NT2/D1 (cell line): Measurements from ENCODE around the gene RCVRN.

ENCODE experiments used
- DNase-seq: peaks from one replicate; pipeline ENCODE4 v3.0.0-alpha.2; 2011; ENCODE audit warnings: low read depth, low spot score
- H3K27me3 ChIP-seq: 2 replicates; pipeline ENCODE4 v1.6.0; 2011; ENCODE audit warnings: mild to moderate bottlenecking; ENCODE audit not compliant: insufficient read length, insufficient read depth
- H3K36me3 ChIP-seq: 2 replicates; pipeline ENCODE4 v1.6.1; 2011; ENCODE audit warnings: mild to moderate bottlenecking, low read length, mixed read lengths; ENCODE audit not compliant: insufficient read depth, insufficient read length
- H3K4me1 ChIP-seq: 2 replicates; pipeline ENCODE4 v1.5.1; 2011; ENCODE audit not compliant: insufficient read depth, insufficient read length
- H3K4me3 ChIP-seq: 2 replicates; pipeline ENCODE4 v1.5.1; 2011; ENCODE audit warnings: low read depth; ENCODE audit not compliant: insufficient read length
- H3K9ac ChIP-seq: 2 replicates; pipeline ENCODE4 v1.6.0; 2011; ENCODE audit warnings: low read depth; ENCODE audit not compliant: insufficient read length
- H3K9me3 ChIP-seq: 2 replicates; pipeline ENCODE4 v1.5.1; 2011; ENCODE audit warnings: mild to moderate bottlenecking, low read length; ENCODE audit not compliant: insufficient read depth
- SUZ12 ChIP-seq: IDR thresholded peaks from 2 replicates; pipeline ENCODE4 v1.6.1; 2011; ENCODE audit not compliant: insufficient read length, insufficient read depth; ENCODE audit errors: extremely low read depth
- YY1 ChIP-seq: IDR thresholded peaks from 2 replicates; pipeline ENCODE4 v1.6.1; 2011; ENCODE audit not compliant: insufficient read length, insufficient read depth
- ZNF274 ChIP-seq: IDR thresholded peaks from 2 replicates; pipeline ENCODE4 v1.6.1; 2011; ENCODE audit warnings: mild to moderate bottlenecking, low read depth, low read length

The RCVRN gene

DNA sequence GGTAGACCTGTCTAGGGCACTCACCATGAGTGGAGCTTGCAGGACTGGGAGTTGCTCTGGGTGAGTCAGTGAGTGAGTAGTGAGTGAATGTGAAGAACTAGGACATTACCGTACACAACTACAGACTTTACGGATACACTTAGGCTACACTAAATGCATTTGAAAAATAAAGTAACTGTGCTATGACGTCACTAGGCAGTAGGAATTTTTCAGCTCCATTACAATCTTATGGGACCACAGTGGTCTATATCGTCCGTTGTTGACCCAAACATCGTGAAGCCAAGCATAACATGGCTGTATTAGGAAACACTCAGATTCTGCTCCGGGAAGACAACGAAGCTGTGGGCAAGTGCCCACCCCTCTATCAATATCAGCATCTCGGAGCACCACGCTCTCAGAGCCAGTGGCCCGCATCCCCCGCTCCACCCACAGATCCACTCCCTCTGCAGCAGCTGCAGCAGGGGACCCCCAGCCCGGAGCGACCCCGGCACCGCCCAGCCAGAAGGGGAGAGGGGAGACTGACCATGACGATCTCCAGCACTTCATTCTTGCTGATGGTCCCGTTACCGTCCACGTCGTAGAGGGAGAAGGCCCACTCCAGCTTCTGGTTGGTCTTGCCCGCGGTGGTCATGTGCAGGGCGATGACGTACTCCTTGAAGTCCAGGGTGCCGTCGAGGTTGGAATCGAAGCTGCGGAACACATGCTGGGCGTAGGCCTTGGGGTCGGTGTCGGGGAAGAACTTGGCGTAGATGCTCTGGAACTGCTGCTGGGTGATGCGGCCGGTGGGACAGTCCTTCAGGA is 594 bp downstream of the RCVRN start:
- DNase-seq, result no peak
- Histone ChIP-seq H3K36me3 (no peaks in the 10 kb centered on the region), H3K4me1 (peaks cover 4% of the 10 kb centered on the region), H3K4me3 (no peak overlapping the region), H3K27me3 (no peaks in the 10 kb centered on the region), H3K9me3 (no peaks in the 10 kb centered on the region), H3K9ac (no peak overlapping the region)
- TF ChIP-seq ZNF274 (no peak), YY1 (no peak), SUZ12 (no peak)

DNA sequence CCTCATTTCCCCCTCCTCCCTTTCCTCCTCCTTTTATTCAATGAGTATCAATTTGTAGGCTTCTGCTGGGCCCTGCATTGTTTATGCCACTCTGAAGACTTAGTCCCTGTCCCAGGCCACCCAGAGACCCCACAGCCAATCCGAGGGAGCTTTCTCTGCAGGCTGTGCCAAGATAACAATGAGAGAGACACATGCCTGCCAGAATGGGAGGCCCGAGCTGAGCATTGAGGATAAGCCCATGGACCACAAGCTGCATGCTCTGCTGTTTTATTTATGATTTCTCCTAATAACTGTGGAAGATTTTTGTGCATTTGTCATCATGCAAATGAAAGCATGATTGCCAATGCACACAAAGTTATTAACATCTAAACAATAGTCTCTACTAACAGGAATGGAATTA is 3.0 kb downstream of the RCVRN start:
- Histone ChIP-seq H3K4me1 (no peaks in the 10 kb centered on the region), H3K36me3 (no peaks in the 10 kb centered on the region), H3K27me3 (no peaks in the 10 kb centered on the region), H3K4me3 (no peak overlapping the region), H3K9ac (no peak overlapping the region), H3K9me3 (no peaks in the 10 kb centered on the region)
- TF ChIP-seq ZNF274, result no peak
- no peak for TF ChIP-seq SUZ12
- TF ChIP-seq YY1, result no peak
- no peak for DNase-seq

DNA sequence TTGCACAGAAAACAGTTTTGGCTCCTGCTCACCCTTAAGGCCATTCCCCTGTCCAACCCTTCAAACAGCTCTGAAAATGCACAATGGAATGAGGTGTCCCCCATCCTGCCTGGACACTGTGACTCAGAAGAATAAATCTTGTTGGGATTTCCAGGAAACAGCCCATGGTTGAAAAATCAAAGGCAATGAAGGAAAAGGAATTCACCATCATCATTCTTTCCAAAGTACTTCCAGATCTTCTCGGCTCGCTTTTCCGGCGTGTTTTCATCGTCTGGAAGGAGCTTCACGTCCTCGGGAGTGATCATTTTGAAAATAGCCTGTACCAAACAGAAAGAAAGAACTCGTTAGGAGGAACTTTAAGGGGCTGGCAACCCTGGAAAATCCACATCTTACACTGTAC is 4.3 kb downstream of the RCVRN start:
- no peaks in the 10 kb centered on the region for H3K9me3 ChIP-seq
- no peaks in the 10 kb centered on the region for H3K4me1 ChIP-seq
- no peak overlapping the region for H3K9ac ChIP-seq
- H3K27me3 ChIP-seq, result no peaks in the 10 kb centered on the region
- TF ChIP-seq SUZ12 (no peak), ZNF274 (no peak), YY1 (no peak)
- DNase-seq, result no peak
- no peaks in the 10 kb centered on the region for H3K36me3 ChIP-seq
- no peak overlapping the region for H3K4me3 ChIP-seq

DNA sequence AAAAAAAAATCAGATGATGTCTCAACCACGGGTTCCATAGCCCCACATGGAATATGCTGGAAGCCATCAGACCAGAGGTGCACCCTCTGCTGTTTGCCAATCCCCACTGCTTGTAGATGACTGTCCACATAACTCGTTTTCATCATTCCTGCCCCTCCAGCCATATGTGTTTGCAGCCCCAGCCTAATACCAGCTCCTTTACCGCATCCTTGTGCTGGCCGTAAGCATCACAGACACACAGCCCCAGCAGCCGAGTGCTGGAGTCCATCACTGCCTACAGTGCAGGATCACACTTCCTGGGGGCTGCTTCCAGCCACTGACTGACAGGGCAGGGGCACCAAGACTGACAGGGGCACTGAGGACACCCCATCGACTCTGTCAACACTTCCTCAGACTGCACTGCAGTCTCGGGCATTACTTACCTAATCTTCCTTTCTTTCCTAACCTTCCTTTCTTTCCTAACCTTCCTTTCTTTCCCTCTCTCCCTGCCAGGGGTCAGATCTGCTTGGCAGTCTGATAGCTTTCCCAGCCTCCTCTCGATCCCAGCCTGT is 5.0 kb downstream of the RCVRN start:
- no peak overlapping the region for H3K4me3 ChIP-seq
- TF ChIP-seq SUZ12 (no peak), YY1 (no peak), ZNF274 (no peak)
- no peak overlapping the region for H3K9ac ChIP-seq
- H3K4me1 ChIP-seq, result no peaks in the 10 kb centered on the region
- no peaks in the 10 kb centered on the region for H3K27me3 ChIP-seq
- H3K36me3 ChIP-seq, result no peaks in the 10 kb centered on the region
- DNase-seq, result no peak
- no peaks in the 10 kb centered on the region for H3K9me3 ChIP-seq

DNA sequence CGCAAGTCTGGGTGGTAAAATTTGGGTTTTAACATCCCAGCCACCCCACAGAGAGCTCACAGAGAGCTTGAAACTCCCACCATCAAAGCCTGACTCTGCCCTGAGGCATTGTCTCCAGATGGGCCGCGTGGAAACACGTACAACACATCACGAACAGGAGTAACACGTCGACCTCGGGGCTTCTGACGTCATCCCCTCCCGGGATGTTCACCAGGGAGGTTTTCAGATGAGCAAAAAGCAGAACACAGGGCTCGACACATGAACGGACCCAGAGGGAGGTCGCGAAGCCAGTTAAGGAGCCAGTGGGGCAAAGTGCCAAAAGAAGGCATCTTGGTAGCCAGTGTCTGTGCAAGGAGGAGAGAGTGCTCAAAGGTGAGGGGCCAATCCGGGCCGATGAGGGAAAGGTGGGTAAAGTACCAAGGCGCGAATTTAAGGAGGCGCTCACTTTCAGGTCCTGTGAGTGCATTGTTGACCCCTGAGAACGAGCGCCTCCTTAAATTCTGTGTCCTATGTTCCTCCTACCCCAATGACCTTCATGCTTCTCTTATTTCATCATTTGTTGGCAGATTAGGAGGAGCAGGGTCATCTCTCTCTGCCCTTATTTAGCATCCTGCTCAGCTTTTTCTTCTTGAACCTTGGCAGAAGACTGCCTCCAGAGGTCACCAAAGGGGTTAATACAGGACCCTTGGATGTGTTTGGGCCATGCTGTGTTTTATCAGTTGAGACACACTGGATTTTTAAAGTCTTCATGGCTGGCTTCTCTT is 5.6 kb downstream of the RCVRN start:
- no peak for TF ChIP-seq SUZ12
- DNase-seq, result no peak
- no peaks in the 10 kb centered on the region for H3K9me3 ChIP-seq
- H3K4me1 ChIP-seq, result no peaks in the 10 kb centered on the region
- H3K9ac ChIP-seq, result no peak overlapping the region
- no peaks in the 10 kb centered on the region for H3K36me3 ChIP-seq
- H3K4me3 ChIP-seq, result no peak overlapping the region
- no peaks in the 10 kb centered on the region for H3K27me3 ChIP-seq

DNA sequence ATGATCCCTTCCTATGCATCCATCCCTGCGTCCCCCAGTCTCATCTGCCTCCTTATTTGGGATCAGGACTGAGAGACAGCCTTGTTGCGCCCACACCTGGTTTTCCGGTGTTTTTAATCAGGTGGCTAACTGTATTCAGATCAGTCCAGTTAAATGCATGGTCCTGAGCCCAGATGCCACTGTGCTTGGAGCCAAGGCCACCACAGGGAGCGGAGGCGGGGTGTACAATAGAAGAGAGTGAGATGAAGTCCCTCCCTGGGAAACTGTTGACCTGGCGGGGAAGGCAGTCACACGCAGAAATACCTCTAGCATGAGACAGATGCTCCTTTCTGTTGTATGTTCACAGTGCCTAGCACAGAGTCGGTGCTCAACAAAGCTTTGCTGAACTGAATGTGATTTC is 6.3 kb downstream of the RCVRN start:
- H3K36me3 ChIP-seq, result no peaks in the 10 kb centered on the region

DNA sequence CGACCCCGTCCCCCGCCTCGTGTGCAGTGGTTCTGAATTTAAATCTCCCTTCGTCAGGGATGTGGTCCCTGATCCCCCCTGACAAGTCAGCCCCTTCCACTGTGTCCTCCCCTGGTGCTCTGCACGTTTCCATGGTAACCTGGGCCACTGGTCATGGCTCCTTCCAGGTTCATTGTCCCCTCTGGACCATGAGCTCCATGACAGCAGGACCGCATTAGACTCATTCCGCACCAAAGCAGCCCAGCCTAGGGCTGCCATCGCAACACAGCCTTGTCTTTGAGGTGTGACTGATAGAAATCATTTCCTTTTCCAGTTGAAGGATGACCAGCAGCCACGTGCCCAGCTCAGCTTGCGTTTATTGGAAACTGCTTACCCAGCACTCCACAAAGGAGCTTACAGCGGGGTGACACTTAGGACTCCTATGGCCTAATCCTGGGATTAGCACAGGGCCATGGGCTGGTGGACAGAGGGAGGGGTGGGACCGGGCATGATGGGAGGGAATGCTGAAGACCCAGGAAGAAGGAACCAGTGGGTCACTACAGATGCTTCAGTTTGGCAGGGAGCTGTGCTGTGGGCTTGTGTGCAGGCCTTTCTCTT is 7.6 kb downstream of the RCVRN start:
- Histone ChIP-seq H3K9ac (no peak overlapping the region), H3K27me3 (no peaks in the 10 kb centered on the region), H3K4me3 (no peak overlapping the region), H3K9me3 (no peaks in the 10 kb centered on the region), H3K4me1 (no peaks in the 10 kb centered on the region), H3K36me3 (no peaks in the 10 kb centered on the region)
- DNase-seq, result no peak
- TF ChIP-seq YY1 (no peak), SUZ12 (no peak), ZNF274 (no peak)

More for the DNA sequence above, 6.3 kb downstream of the RCVRN start:
- Histone ChIP-seq H3K27me3 (no peaks in the 10 kb centered on the region), H3K9ac (no peak overlapping the region), H3K9me3 (no peaks in the 10 kb centered on the region), H3K4me1 (no peaks in the 10 kb centered on the region), H3K4me3 (no peak overlapping the region)
- no peak for DNase-seq
- no peak for TF ChIP-seq YY1
- TF ChIP-seq SUZ12, result no peak
